HTR-8/SVneo (cell line): ENCODE measurements around the gene MTCL1.

Experiments
- DNase-seq: peaks from one replicate; pipeline ENCODE4 v3.0.0; 2011; ENCODE audit warnings: low spot score, mixed read lengths; ENCODE audit not compliant: insufficient read length
- FAIRE-seq: peaks from 2 replicates; lab custom pipeline; 2011; peaks lifted over from hg19 to GRCh38; lab: Jason Lieb, UNC

The MTCL1 gene

DNA sequence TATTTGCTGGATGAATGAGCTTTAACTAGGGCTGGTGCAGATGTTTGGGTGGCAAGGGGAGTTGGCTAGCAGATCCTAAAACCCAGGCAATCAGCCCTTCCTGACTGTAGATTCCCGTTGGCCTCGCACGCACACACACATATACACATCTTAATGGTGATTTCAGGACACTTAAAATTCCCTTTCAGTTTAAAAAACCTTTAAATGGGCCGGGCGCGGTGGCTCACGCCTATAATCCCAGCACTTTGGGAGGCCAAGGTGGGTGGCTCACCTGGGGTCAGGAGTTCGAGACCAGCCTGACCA lies 19.5 kb upstream of the MTCL1 start:
- FAIRE-seq (no peak), DNase-seq (no peak)

DNA sequence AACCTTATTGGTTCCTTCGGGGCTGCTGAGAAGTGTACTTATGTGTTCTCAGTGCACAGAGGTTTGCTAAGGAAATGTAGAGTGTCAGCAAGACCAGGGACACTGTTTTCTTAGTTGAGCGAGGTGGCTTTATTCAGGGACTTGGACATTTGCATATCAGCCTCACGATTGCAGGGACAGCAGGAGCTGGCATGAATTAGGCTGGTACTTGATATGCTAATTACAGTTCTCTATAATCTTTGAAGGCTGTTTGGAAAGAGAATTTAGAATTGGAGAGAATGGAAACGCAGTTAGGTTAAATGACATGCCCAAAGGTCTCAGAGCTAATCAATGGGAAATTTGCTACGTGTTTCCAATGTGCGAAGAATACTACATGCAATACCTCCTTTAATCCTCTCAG lies 18.7 kb upstream of the MTCL1 start:
- FAIRE-seq (no peak), DNase-seq (no peak)

DNA sequence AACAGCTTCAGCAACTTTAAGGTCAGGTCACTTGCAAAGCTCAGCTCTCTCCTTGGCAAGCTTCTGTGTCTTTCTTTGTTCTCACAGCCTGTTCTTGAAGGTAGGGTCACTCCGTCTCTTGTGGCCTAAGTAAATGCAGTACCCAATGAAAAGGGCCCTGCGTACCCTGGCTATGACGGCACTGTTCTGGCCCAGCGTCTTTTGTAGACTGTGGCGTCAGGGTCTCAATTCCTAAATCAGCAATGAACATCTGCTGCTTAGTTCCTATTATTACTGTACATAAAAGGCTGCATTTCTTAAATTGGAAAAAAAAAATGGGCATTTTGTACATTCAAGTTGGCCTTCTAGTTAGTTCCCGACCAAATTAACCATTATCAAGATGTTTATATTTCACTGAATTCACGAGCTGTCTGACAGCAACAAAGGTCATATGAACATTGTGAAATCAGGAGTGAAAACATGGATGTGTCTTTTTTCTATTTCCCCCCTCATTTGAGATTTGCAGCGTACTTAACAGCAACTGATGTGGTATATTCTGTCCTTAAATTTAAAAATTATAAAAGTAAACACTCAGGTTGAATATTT lies 17.0 kb upstream of the MTCL1 start:
- FAIRE-seq (no peak), DNase-seq (no peak)

DNA sequence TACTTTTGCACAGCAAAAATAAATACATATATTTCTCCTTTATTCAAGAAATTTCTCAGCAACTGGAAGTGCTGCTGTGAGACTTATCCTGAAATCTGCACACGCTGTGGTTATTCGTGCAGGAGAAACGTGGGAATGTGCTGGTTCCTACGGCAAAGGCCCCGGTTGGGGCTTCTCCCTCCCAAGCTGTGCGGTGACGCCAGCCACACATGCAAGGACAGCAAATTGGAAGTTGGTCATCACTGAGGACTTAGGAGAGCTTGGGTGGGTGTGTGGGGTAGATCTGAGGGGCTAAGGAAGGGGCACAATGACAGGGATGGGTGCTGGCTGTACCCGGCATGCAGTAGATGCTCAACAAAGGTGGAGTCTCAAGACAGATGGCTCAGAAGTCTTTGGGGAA lies 16.5 kb upstream of the MTCL1 start:
- DNase-seq (no peak), FAIRE-seq (no peak)

GRCh38 chr18:8689517-8689916 lies 15.8 kb upstream of the MTCL1 start:
- DNase-seq (no peak), FAIRE-seq (no peak)

GRCh38 chr18:8694891-8695290 lies 10.5 kb upstream of the MTCL1 start:
- no peak for FAIRE-seq
- DNase-seq: no peak

DNA sequence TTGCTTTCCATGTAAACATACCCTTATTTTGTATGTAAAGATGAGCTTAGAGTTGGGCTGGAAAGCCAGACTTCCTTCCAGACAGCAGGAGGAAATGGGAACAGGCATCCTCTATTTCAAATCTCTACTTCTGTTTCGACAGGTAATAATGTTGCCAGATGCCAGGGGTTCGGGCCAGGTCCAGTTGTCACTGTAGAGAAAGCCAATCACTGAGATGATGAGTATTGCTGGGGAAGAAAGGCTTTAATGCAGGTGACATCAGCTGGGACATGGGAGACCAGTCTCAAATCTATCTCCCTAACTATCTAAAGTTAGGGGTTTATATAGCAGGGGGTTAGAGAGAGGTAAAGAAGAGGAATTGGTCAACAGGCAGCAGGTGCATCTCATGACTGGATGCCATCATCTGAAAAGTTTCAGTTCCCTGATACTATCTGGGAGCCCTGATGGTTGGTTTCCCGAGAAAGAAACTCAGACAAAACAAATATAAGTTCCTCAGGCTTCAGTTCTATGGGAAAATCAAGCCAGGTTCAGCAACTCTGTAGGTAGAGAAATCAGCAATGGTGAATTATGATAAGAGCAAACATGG lies 9.3 kb upstream of the MTCL1 start:
- FAIRE-seq: no peak
- DNase-seq: no peak

DNA sequence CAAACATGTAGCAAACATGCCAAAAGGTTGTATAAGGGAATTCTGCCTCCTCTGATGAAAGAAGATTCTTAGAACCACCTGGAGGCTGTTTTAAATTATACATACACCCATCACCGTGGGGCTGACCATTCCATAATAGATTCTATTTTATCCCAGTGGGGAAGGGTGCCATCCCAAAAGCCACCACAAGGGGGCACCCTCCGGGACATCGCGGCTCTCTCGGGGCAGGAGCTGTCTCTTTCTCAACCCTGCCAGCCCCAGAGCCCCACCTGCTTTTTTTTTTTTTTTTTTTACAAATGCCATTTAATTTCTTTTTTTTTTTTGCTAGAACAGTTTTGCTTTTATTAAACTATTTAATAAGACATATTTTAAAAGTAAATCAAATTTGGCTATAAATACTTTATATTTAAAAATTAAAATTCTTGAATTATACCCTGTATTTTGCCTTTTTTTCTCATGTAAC lies 8.6 kb upstream of the MTCL1 start:
- DNase-seq: peak; percentile 70
- FAIRE-seq: no peak

DNA sequence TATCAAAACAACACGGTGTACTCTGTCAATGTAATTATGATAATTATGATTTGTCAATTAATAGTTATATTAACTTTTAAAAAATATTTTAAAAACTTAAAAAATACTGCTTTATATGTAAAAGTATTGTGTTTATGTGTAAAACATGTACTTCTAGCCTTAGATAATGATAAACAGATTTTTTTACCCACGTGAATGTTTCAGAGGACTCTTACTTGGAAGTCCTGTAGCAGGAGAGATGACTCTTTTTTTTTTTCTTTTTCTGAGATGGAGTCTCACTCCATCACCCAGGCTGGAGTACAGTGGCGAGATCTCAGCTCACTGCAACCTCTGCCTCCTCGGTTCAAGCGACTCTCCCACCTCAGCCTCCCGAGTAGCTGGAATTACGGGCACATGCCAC lies 6.2 kb upstream of the MTCL1 start:
- FAIRE-seq (no peak), DNase-seq (no peak)

GRCh38 chr18:8699948-8700347 lies 5.4 kb upstream of the MTCL1 start:
- no peak for FAIRE-seq
- DNase-seq: no peak

- DNase-seq (no peak), FAIRE-seq (peak; percentile 49)
Measured at GRCh38 chr18:8701546-8702118, 3.7 kb upstream of the MTCL1 start.

GRCh38 chr18:8702668-8703067 lies 2.7 kb upstream of the MTCL1 start:
- DNase-seq (no peak), FAIRE-seq (no peak)

DNA sequence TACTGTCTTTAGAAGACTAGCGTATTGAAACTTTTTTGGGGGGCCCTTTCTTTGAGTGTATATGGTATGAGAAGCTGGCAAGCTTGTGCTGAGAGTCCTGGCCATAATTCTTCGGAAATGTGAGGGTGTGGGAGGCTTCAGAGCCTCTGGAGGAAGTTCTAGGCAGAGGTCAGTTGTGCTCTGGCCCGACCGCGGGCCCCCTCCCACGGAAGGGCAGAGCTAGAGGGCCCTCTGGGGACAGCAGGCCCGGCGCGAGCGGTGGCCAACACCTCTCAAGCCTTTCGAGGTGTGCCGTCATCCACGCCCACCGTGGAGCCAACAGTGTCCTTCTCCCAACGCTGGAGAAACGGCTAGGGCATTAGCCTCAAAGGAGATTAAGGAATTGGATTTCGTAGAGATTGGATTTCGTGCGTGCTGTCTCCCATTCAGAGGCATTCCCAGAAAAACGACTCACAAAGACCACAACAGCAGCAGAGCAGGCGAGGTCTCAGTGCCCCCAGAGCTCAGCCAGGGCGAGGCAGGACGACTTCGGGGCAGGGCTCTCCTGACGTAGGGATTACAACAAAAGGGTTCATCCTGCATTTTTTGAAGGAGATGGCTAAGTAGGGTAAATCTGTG lies 2.2 kb upstream of the MTCL1 start:
- no peak for FAIRE-seq
- no peak for DNase-seq

DNA sequence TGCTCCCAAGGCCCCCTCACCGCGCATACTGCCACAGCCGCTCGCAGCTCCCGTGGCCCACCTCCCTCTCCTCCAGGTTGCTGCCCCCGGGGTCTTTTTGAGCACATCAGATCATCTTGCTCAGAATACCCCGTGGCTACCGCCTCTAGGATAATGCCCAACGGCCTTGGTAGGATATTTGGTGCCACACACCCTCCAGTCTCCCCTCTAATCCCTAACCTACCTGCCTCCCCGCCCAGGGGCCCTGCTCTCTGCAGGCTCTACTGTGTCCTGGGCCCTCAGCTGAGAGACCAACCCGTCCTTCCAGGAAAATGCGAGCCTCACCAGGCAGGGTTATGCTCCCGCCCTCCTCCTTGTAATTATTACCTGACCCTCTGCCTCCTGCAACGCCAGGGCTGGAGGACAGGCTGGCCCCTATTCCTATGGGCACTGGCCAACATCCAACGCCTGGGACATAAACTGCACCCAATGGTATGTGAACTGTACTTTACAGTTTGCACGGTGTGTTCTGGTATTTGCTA lies 1.5 kb upstream of the MTCL1 start:
- DNase-seq: no peak
- no peak for FAIRE-seq

GRCh38 chr18:8704361-8705237 lies 757 bp upstream of the MTCL1 start:
- DNase-seq (peak; percentile 88), FAIRE-seq (peak; percentile 89)

- DNase-seq (no peak), FAIRE-seq (no peak)
Measured at GRCh38 chr18:8705961-8706790, 820 bp downstream of the MTCL1 start.

GRCh38 chr18:8706791-8707555 lies 1.6 kb downstream of the MTCL1 start:
- DNase-seq: no peak
- FAIRE-seq: no peak

- DNase-seq (no peak), FAIRE-seq (no peak)
Measured at GRCh38 chr18:8707556-8708300, 2.4 kb downstream of the MTCL1 start.
